H9 (cell line): ENCODE data around the gene ITGA7. TPM values are rescaled to one million over a fixed set of nuclear protein-coding genes. Genes with fewer than 3 reads are reported as not detected.

Experiments
- DNase-seq: peaks from one replicate; pipeline ENCODE4 v3.0.0-alpha.2; 2017
- H2AFZ ChIP-seq: one replicate; pipeline ENCODE4 v1.6.1; 2013; ENCODE audit warnings: mild to moderate bottlenecking, low read length, control low read depth, moderate library complexity
- H2AK5ac ChIP-seq: 2 replicates; pipeline ENCODE4 v1.6.1; 2013; ENCODE audit warnings: low read length, control low read depth, mixed read lengths; ENCODE audit not compliant: insufficient read length
- H2BK120ac ChIP-seq: one replicate; pipeline ENCODE4 v1.6.1; 2013; ENCODE audit warnings: low read depth, mild to moderate bottlenecking, low read length, control low read depth, inconsistent platforms; ENCODE audit not compliant: poor library complexity, severe bottlenecking
- H2BK12ac ChIP-seq: 2 replicates; pipeline ENCODE4 v1.6.1; 2013; ENCODE audit warnings: low read length, control low read depth, mixed read lengths, low read depth; ENCODE audit not compliant: insufficient read length
- H2BK15ac ChIP-seq: 2 replicates; pipeline ENCODE4 v1.6.1; 2013; ENCODE audit warnings: low read depth, low read length, control low read depth
- H2BK20ac ChIP-seq: one replicate; pipeline ENCODE4 v1.6.1; 2013; ENCODE audit warnings: low read depth, mild to moderate bottlenecking, low read length, control low read depth, inconsistent platforms; ENCODE audit not compliant: poor library complexity, severe bottlenecking
- H2BK5ac ChIP-seq: 2 replicates; pipeline ENCODE4 v1.6.1; 2013; ENCODE audit warnings: low read length, control low read depth, mixed read lengths; ENCODE audit not compliant: insufficient read length
- H3K14ac ChIP-seq: 2 replicates; pipeline ENCODE4 v1.6.1; 2013; ENCODE audit warnings: low read length, control low read depth; ENCODE audit not compliant: insufficient read depth
- H3K18ac ChIP-seq: 2 replicates; pipeline ENCODE4 v1.6.1; 2013; ENCODE audit warnings: low read depth, mild to moderate bottlenecking, mixed read lengths, low read length, control low read depth; ENCODE audit not compliant: insufficient read length
- H3K23ac ChIP-seq: 2 replicates; pipeline ENCODE4 v1.6.1; 2013; ENCODE audit warnings: low read length, control low read depth, mixed read lengths, low read depth; ENCODE audit not compliant: insufficient read length
- H3K23me2 ChIP-seq: 2 replicates; pipeline ENCODE4 v1.6.1; 2013; ENCODE audit warnings: low read depth, mild to moderate bottlenecking, mixed read lengths, low read length, control low read depth; ENCODE audit not compliant: insufficient read length, poor library complexity, severe bottlenecking
- H3K27ac ChIP-seq: 2 replicates; pipeline ENCODE4 v1.5.1; 2013; ENCODE audit warnings: low read length, control low read depth, mixed read lengths, low read depth; ENCODE audit not compliant: insufficient read length
- H3K27me3 ChIP-seq: 2 replicates; pipeline ENCODE4 v1.6.1; 2013; ENCODE audit warnings: low read length, control low read depth, inconsistent platforms; ENCODE audit not compliant: insufficient read depth
- H3K4ac ChIP-seq: 2 replicates; pipeline ENCODE4 v1.6.1; 2013; ENCODE audit warnings: low read depth, mild to moderate bottlenecking, control low read depth, inconsistent platforms, low read length, moderate library complexity
- H3K4me1 ChIP-seq: 2 replicates; pipeline ENCODE4 v1.6.1; 2013; ENCODE audit warnings: low read length, control low read depth, inconsistent platforms; ENCODE audit not compliant: insufficient read depth
- H3K4me2 ChIP-seq: 2 replicates; pipeline ENCODE4 v1.6.1; 2013; ENCODE audit warnings: low read length, control low read depth, mixed read lengths; ENCODE audit not compliant: insufficient read length, insufficient read depth
- H3K56ac ChIP-seq: 2 replicates; pipeline ENCODE4 v1.6.1; 2013; ENCODE audit warnings: low read depth, mild to moderate bottlenecking, mixed read lengths, low read length, control low read depth; ENCODE audit not compliant: insufficient read length
- H3K79me1 ChIP-seq: 2 replicates; pipeline ENCODE4 v1.6.1; 2013; ENCODE audit warnings: low read depth, mild to moderate bottlenecking, moderate library complexity, low read length, control low read depth, inconsistent platforms; ENCODE audit not compliant: insufficient read depth, poor library complexity, severe bottlenecking
- H3K79me2 ChIP-seq: 2 replicates; pipeline ENCODE4 v1.6.1; 2013; ENCODE audit warnings: low read length, control low read depth, inconsistent platforms; ENCODE audit not compliant: insufficient read depth
- H3K9ac ChIP-seq: 2 replicates; pipeline ENCODE4 v1.6.1; 2013; ENCODE audit warnings: low read length, control low read depth, mixed read lengths; ENCODE audit not compliant: insufficient read length; ENCODE audit errors: extremely low read depth
- H3K9me3 ChIP-seq: one replicate; pipeline ENCODE4 v1.6.1; 2013; ENCODE audit warnings: low read depth, low read length, inconsistent platforms; ENCODE audit not compliant: control insufficient read depth
- H3T11ph ChIP-seq: one replicate; pipeline ENCODE4 v1.6.1; 2013; ENCODE audit warnings: mild to moderate bottlenecking, low read length, control low read depth, inconsistent platforms
- H4K20me1 ChIP-seq: one replicate; pipeline ENCODE4 v1.6.1; 2013; ENCODE audit not compliant: control insufficient read depth, insufficient read length, insufficient read depth
- H4K5ac ChIP-seq: 2 replicates; pipeline ENCODE4 v1.6.1; 2013; ENCODE audit warnings: low read depth, mild to moderate bottlenecking, mixed read lengths, low read length, control low read depth; ENCODE audit not compliant: insufficient read length
- H4K8ac ChIP-seq: replicated peaks from 2 replicates; pipeline ENCODE4 v1.6.1; 2013; ENCODE audit warnings: low read length, control low read depth, mixed read lengths, low read depth; ENCODE audit not compliant: insufficient read length
- H4K91ac ChIP-seq: 2 replicates; pipeline ENCODE4 v1.6.1; 2013; ENCODE audit warnings: low read depth, mild to moderate bottlenecking, moderate library complexity, mixed read lengths, low read length, control low read depth; ENCODE audit not compliant: insufficient read length
- H3K27ac Mint-ChIP-seq, 3 experiments: 2 replicates in 2 of 3; 3 replicates in 1 of 3; pipeline ENCODE4 v1.8.0; 2020 to 2021; ENCODE audit warnings: mixed read lengths in 3 of 3, mild to moderate bottlenecking in 1 of 3, moderate library complexity in 1 of 3
- H3K27me3 Mint-ChIP-seq: 2 replicates; pipeline ENCODE4 v1.8.0; 2021; ENCODE audit warnings: low read depth, mild to moderate bottlenecking, moderate library complexity, mixed read lengths
- H3K36me3 Mint-ChIP-seq, 3 experiments: 2 replicates in 2 of 3; 3 replicates in 1 of 3; pipeline ENCODE4 v1.8.0; 2020 to 2021; ENCODE audit warnings: low read depth in 3 of 3, mixed read lengths in 3 of 3; ENCODE audit not compliant: insufficient read depth in 1 of 3
- H3K4me1 Mint-ChIP-seq, 2 experiments: 2 replicates each; pipeline ENCODE4 v1.8.0; 2020; ENCODE audit warnings: mixed read lengths in 2 of 2
- H3K4me3 Mint-ChIP-seq, 2 experiments: 2 replicates in 1 of 2; 3 replicates in 1 of 2; pipeline ENCODE4 v1.8.0; 2020 to 2021; ENCODE audit warnings: mild to moderate bottlenecking in 2 of 2, mixed read lengths in 2 of 2, moderate library complexity in 1 of 2
- H3K9me3 Mint-ChIP-seq, 2 experiments: 2 replicates in 1 of 2; 3 replicates in 1 of 2; pipeline ENCODE4 v1.8.0; 2020; ENCODE audit warnings: mild to moderate bottlenecking in 2 of 2, mixed read lengths in 2 of 2, moderate library complexity in 1 of 2
- WGBS: extraction: QIAGEN DNeasy Blood & Tissue Kit; methylation state at CpG from one replicate; pipeline ENCODE4 v1.1.7; 2013; ENCODE audit warnings: missing lambda C conversion rate, low lambda C conversion rate, mixed read lengths; ENCODE audit not compliant: insufficient read length; ENCODE audit errors: extremely low coverage; 5-methylcytosine and 5-hydroxymethylcytosine counted together
- total RNA-seq: library from RNA; stranded (reverse); gene quantifications from 2 replicates; pipeline ENCODE4 v1.2.1, GENCODE V29; 2021
- TF ChIP-seq, protein P1 (sequence below): fragments of 200-600 bp; sonication (generic); conservative IDR thresholded peaks from 3 replicates; pipeline ENCODE4 v1.8.0; 2021; ENCODE audit warnings: antibody characterized with exemption, mild to moderate bottlenecking

The ITGA7 gene
- total RNA-seq, 1 experiment from 2014 or later = 119 TPM

DNA sequence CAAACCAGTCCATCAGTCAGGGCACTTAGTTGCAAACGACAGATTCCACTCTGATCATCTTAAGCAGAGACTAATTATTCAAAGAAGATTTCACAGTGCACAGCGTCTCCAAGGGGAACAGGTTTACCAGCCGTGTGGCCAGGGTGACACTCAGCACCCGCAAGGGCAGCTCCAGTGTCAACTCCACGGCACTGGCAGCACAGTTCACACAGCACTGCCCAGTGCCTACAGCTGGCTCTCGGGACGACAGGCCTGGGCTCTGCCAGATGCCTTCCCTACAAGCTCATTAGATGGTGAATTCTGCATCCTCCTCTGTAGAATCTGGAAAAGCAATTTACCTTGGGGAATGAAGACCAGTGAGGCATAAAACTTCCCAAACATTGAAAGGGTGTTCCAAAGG, 66.1 kb downstream of the ITGA7 start:
- no peaks in the 10 kb centered on the region for H3K79me2 ChIP-seq
- TF ChIP-seq, protein P1, sequence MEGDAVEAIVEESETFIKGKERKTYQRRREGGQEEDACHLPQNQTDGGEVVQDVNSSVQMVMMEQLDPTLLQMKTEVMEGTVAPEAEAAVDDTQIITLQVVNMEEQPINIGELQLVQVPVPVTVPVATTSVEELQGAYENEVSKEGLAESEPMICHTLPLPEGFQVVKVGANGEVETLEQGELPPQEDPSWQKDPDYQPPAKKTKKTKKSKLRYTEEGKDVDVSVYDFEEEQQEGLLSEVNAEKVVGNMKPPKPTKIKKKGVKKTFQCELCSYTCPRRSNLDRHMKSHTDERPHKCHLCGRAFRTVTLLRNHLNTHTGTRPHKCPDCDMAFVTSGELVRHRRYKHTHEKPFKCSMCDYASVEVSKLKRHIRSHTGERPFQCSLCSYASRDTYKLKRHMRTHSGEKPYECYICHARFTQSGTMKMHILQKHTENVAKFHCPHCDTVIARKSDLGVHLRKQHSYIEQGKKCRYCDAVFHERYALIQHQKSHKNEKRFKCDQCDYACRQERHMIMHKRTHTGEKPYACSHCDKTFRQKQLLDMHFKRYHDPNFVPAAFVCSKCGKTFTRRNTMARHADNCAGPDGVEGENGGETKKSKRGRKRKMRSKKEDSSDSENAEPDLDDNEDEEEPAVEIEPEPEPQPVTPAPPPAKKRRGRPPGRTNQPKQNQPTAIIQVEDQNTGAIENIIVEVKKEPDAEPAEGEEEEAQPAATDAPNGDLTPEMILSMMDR = no peak
- H4K91ac ChIP-seq = no peak overlapping the region
- no peaks in the 10 kb centered on the region for H3K9me3 ChIP-seq
- H4K8ac ChIP-seq = no peak overlapping the region
- H2BK5ac ChIP-seq = no peak overlapping the region
- no peaks in the 10 kb centered on the region for H4K20me1 ChIP-seq
- no peak overlapping the region for H3K56ac ChIP-seq
- H3K4me1 Mint-ChIP-seq = peaks cover 0 to 3% of the 10 kb centered on the region in 2 experiments; a peak in 1 of 4 replicates
- H2BK120ac ChIP-seq = no peak overlapping the region
- no peak overlapping the region for H3K4me3 Mint-ChIP-seq
- H3K23me2 ChIP-seq = peaks cover 4% of the 10 kb centered on the region
- H3K27ac ChIP-seq = no peak overlapping the region
- no peak overlapping the region for H3K14ac ChIP-seq
- H2BK12ac ChIP-seq = no peak overlapping the region
- H3K4me2 ChIP-seq = no peak overlapping the region
- H3K36me3 Mint-ChIP-seq = 0 out of 7 replicates have a peak, but pooled peaks cover 0 to under 1% (median 0%) of the 10 kb centered on the region in 3 experiments
- H3K9ac ChIP-seq = no peak overlapping the region
- no peaks in the 10 kb centered on the region for H3K79me1 ChIP-seq
- H2BK20ac ChIP-seq = no peak overlapping the region
- no peak for DNase-seq
- no peak overlapping the region for H3K4ac ChIP-seq
- H3K9me3 Mint-ChIP-seq = peaks cover 0 to 4% of the 10 kb centered on the region in 2 experiments; a peak in 2 of 5 replicates
- no peak overlapping the region for H3K23ac ChIP-seq
- H3K18ac ChIP-seq = no peak overlapping the region
- H2AK5ac ChIP-seq = no peak overlapping the region
- H2BK15ac ChIP-seq = no peak overlapping the region
- no peak overlapping the region for H3K27ac Mint-ChIP-seq
- no peaks in the 10 kb centered on the region for H3K4me1 ChIP-seq
- H3T11ph ChIP-seq = no peak overlapping the region
- H3K27me3 Mint-ChIP-seq = peaks cover 17% of the 10 kb centered on the region
- no CpG with 5 or more reads among the region's 7 CpGs for WGBS
- no peak overlapping the region for H2AFZ ChIP-seq
- H3K27me3 ChIP-seq = no peaks in the 10 kb centered on the region
- H4K5ac ChIP-seq = no peak overlapping the region
